SIG-M5 (cell line): ENCODE measurements around the gene KCNB1.

Experiments
- DNase-seq: peaks from one replicate; lab custom pipeline; 2025; lab: John Stamatoyannopoulos, UW

Gene KCNB1

DNA sequence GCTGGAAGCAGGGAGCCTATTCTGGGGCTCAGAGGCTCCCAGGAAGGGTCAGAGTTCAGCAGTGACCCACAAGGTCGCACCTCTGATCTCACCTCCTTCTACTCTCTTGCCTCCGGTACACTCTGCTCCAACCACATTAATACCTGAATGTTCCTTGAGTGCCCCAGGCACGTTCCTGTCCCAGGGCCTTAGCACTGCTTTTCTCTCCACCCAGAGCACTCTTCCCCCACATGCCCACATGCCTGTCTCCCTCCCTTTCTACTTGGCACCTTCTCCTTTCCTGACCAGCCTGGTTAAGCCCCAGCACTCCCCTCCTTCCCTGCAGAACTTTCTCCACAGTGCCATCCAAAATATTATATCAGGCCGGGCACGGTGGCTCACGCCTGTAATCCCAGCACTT, 13.4 kb downstream of the KCNB1 start:
- DNase-seq, result no peak

DNA sequence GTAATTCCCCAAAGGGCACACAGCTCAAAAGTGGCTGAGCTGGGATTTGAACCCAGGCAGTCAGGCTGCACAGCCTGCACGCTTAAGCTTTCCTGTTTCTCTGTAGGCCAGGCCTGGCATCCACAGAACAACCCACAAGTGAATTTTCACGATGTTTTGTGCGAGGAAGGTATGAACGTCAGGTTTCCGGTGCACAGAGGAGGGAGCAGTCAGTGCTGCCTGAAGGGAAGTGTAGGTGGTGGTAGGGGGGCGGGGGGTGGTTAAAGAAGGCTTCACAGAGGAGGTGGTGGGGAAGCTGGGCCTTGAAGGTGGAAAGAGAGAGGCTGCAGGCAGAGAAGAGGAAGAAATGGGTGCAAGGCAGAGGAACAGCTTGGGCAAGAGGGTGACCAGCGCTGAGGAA, 14.1 kb downstream of the KCNB1 start:
- no peak for DNase-seq

DNA sequence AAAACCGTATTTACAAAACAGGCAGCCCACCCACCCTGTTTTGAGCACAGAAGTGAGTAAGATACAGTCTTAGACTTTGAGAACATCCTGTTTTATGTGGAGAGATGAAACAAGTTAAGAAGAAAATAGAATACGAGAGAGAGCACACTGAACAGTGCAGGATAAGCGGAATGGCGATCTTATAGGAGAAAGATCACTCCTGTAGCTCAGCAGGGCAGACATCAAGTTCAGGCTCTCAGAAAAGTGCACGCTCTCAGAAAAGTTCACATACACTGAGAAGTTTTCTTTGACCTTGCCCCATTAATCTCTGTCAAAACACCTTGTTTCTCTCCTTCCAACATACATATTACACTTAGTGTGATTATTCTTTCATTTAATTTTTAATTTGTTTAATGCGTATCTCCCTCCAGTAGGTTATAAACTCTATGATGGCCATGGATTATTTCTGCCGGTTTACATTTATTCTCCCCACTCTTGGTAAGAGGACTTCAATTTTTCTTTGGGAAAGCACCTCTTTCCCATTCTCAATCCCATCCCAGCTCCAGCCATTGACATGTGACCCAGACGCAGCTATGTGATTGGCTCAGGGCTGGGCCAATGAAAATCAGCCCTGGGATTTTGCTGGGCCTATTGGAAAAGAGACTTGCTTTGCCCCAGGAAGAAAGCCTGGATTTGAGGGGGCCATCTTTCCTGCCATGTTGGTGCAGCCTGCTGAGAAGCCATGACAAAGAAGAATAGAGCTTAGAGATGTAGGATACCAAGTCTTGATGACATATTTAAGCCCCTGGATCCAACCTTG, 16.2 kb downstream of the KCNB1 start:
- no peak for DNase-seq

DNA sequence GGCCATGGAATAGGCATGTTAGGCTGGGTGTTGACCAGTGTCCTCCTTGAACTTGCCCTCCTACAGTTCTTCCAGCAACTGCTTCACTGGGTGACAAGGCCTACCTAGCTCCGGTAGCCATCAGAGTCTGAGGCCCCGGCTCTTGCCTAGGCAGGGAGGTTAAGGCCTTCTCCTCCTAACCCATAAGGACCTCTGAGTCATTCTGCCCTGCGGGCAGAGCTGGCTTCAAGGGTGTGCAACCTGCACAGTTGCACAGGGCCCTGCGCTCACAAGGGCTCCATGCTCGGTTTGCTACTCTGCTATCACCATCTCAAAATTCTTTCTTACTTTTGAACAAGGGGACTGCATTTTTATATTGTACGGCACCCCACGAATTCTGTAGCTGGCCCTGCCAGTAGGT, 17.9 kb downstream of the KCNB1 start:
- no peak for DNase-seq

DNA sequence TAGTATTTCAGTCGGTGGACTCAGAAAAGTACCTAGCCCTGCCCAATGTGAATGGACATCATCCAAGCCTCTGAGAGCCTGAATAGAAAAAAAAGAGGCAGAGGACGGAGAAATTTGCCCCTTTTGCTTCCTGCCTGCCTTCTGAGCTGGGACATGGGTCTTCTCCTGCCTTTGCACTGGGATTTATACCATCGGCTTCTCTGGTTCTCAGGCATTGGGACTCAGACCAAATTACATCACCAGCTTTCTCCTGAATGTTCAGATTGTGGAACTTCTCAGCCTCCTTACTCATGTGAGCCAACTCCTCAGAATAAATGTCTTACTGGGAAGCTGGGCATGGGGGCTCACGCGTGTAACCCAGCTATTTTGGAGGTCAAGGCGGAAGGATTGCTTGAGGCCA, 19.8 kb downstream of the KCNB1 start:
- DNase-seq, result no peak

DNA sequence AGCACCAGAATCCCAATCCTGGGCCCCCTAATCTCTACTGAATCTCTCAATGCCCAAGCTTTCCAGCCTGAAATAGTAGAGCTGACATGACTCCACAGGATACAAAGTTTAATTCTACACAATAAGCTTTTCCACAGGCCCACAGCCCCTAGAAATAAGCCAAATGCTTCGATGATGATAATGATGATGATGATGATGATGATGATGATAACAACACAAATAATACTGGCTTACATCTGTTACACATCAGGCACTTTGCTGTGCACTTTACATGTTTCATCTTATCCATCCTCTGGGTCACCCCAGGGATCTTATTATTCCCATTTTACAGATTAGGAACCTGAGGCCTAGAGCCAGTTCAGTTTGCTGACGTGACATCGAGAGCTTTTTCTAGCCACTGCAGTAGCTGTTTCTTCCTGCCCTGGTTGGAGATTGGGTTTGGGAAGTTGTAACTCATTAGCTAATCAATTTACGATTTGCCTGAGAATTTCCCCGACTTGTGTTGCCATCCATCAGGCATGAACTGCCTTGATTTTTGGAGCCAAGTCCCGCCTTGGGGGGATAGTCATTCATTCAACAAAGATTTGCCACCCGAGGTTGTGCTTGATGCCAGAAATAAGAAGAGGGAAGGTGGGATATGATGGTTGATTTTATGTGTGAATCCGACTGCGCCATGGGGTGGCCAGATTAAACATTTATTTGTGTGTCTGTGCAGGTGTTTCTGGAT, 20.4 kb downstream of the KCNB1 start:
- no peak for DNase-seq

DNA sequence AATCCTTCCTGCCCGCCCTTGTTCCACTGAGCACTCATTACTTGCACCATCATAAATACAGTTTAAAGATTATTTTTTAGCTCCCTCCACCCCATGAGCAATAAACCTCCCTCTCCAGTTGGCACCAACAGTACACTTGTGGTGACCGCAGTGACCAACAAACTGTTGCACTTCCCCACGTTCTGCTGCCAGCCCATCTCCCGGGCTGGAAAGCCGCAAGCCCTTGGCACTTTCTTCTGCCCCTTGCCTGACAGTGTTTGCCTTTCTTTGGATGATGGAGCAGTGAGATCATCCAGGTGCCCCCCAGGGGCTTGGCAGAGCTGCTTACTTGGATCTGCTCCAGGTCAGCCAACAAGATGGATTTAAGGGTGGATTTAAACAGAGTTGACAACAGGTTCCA, 21.6 kb downstream of the KCNB1 start:
- no peak for DNase-seq

DNA sequence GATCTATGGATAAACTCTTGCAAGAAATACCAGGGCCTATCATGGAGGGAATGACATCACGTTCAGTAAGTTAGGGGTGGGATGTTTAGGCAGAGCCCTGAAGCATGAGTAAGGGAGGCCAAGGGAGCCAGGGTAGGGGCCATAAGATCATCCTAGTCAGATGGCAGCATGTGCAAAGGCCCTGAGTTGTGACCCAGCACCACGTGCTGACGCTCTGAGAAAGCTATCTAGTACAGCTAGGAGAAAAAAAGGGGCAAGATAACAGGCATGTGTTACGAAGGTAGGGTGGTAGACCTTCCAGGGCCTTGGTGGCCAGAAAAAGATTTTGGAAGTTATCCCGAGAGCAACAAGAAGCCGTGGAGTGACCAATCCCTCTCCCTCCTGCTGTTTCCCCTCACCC, 22.3 kb downstream of the KCNB1 start:
- DNase-seq, result no peak

DNA sequence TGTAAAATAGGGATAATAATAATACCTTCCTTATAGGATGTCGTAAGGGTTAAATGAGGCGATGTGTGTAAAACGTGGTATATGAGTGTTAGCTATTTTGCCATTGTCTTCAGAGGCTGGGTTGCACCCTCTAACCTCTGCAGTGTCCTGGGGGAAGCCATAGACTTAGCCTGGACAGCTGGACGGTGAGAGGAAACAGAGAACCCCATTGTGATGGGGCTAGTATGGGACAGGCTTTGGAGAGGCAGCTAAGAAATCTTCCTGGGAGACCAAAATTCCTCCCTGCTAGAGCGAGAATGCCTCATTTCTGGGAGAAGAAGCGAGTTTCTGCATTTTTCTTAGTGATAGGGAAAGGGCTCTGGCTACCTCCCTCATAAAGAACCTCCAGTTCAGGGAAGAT, 22.8 kb downstream of the KCNB1 start:
- DNase-seq, result no peak

DNA sequence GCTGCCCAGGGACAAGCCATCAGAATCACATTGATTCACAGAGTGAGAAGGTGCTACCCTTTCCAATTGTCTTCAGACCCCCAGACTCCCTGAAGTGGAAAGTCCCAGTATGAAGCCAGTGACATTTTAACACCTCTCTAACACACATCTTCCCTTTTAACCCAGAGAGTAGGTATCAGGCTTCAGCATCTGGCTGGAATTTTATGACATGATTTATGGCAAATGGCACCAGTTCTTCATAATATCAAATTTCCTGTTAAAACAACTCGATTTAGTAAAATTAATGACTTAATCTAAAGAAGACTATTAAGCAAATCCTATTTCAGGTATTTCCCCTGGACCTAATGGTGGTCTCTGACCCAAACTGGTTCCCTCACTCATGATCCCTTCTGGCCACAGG, 25.0 kb downstream of the KCNB1 start:
- DNase-seq, result no peak

DNA sequence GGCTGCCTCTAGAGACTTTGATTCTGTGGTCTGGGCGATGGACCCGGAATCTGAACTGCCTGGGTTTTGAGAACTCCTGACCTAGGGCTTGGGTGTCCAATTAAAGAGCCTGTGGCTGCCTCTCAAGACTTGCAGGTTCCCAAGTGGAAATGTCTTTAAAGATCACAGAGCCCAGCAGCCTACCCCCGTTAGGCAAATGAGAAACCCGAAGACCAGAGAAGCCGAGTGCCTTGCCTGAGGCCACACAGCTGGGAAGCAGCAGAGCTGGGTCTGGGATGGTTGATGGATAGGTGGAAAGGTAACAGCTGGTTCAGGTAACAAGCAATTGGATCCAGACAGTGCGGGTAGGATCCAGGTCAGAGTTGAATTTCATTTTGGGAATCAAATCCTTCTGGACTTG, 25.8 kb downstream of the KCNB1 start:
- DNase-seq, result no peak

DNA sequence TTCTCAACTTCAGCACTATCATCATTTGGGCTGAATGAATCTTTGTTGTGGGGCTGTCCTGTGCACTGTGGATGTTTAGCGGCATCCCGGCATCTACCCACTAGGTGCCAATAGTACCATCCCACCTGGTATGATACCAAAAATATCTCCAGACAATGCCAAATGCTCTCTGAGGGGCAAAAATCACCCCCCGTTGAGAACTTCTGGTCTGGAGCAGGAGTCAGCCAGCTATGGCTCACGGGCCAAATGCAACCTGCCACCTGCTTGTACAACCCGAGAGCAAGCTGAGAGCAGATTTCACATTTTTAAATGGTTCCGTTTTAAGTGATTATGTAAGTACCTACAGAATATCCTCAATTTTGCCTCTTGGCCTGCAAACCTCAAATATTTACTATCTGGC, 26.8 kb downstream of the KCNB1 start:
- DNase-seq, result no peak

DNA sequence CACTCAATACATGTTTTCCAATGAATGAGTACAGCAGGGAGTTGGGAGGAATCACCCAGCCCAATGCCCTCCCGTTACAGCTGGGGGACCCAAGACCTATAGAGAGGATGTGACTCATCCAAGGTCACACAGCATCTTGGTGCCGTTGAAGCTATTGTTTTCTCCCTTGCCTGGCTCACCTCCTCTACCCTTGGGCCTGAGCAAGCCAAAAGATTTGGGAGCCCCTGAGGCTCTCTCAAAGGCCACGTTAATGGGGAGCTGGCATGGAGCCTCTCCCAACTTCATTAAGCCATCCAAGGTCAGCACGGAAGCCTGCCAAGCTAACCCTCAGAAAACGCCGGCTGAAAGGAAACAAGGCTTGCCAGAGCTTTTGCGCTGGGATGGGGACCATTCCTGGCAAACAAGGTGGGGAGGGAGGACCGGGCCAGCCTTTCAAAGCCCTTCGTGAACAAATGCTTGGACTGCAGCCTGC, 30.4 kb downstream of the KCNB1 start:
- DNase-seq, result no peak

DNA sequence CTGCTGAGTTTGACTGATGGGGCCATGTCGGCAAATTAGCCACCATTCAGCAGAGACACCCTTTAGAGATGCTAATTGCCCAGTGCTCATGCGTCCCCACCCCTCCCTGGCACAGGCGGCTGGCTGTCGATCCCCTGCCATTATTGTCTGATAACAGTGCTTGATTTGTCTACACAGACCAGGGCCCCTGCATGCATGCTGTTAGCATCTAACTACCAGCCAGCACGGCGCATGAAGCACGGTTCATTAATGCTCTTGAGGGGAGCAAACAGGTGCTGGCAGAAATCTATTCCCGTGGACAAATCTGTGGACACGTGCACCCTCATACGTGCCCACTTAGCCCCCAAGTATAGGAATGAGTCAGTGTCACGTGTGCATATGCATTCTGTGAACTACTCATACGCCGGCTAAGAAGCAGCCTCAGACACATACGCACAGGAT, 32.2 kb downstream of the KCNB1 start:
- DNase-seq, result no peak

DNA sequence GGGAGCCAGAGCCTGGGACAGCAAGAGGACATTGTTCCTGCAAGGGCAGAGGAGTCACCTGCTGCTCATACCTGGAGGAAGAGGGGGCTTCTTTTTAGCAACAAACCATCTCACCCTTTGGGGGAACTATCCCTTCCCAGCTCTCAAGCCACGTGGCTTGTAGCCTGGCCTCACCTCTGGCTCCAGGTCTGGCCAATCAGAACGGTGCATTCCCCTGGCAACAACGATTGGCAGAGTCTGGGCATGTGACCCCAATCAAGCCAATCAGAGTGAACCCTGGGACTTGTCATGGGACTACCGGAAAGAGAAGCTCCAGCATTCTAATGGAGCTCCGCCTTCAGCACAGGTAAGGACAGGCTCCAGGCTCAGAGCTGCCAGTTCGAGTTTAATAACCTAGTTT, 33.6 kb downstream of the KCNB1 start:
- no peak for DNase-seq

DNA sequence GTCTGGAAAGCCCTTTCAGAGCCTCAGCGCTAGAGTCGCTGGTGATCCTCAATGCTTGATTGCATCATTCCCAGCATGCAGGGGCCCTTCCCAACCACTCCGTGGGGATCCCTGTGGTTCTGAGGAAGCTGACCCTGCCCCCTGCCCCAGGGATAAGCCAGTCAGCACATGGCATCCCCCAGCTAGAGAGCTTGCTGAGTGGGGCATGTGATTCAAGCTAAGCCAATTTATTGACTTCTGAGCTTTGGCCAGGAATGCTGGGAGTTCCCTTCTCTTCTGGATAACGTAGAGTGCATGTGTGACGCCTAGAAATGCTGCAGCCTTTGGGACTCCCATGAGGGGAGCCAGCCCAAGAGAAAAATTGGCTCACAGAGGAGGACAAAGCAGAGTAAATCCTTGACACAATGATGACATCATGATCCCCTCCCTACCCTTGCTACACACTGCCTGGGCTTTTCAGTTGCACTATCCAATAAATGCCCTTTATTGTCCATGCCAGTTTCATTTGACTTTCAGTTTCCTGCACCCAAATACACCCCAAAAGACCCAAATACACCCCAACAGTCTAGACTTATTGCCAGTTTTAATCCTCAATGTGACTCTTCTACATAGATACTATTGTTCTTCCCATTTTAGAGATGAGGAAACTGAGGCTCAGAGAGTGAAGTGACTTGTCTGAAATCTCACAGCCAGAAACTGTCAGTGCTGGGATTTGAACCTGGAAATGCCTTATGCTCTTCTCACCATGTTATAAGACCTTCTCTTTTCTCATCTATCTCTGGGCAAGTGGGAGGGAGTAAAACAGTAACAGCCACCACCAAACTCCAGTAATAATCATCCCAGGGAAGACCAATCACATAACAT, 34.3 kb downstream of the KCNB1 start:
- DNase-seq, result no peak

DNA sequence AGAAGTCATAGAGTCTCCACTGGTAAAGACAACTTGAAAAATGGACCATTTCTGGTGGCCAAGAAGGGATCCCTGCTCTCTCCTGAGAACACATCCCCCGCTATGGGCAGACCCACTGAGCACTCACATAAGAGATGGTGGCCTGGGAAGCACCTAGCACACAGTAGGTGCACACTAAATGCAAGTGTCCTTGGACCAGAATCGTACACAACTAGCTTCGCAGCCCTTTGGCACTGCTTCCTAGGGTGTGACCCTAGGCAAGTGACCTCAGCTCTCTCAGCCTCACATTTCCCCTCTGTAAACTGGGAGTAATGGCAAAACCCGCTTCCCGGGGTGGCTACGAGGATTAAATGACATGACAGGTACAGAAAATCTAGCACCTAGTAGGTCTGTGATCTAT, 35.1 kb downstream of the KCNB1 start:
- DNase-seq, result no peak

DNA sequence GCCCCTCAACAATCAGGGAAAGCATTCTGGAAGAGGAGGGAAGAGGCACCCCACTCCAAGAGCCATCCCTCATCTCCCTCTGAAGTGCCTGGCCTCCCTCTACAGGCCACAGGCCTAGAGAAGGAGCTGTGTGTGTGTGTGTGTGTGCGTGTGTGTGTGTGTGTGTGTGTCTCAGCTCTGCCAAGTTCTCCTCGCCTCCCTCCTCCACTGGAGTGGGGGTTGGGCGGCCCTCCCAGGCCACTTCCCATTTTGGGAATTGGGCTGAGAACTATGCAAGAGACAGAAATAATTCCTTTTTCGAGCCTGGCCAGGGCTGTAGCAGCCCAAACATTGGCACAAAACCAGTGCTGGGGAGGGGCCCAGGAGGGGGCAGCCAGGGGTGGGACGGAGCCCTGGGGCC, 35.7 kb downstream of the KCNB1 start:
- no peak for DNase-seq

DNA sequence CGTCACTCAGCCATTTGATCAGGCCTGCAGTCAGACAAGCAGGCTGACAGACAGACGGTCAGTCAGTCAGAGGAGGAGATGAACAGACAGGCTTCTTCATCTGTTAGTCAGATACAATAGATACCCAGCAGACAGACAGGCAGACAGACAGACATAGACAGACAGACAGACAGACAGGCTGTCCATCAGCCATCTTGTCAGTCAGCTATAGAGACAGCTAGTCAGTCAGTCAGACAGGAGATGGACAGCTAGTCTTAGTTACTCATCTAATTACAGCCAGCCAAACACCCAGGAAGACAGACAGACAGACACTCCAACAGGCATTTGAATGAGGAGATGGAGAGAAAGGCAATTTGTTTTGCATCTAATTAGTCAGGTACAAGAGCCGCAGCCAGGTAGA, 36.4 kb downstream of the KCNB1 start:
- DNase-seq, result no peak

DNA sequence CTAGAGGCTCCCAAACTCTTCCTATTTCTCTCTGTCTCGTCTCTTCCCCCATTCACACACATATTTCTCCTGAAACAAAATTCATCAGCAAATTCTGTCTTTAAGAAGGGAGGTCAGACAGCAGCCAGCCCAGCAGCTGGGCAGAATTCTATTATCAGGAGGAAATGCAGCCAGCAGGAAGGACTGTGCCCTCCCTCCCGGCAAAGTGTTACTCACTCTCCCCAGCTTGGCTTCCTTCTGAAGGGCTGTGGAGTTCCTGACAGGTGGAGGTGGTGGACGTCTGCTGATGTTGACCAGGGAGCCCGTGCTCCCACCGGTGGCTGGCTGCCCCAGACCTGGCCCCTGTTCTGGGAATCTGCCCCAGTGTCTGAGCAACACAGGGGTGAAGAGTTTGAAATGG, 37.3 kb downstream of the KCNB1 start:
- DNase-seq, result no peak

DNA sequence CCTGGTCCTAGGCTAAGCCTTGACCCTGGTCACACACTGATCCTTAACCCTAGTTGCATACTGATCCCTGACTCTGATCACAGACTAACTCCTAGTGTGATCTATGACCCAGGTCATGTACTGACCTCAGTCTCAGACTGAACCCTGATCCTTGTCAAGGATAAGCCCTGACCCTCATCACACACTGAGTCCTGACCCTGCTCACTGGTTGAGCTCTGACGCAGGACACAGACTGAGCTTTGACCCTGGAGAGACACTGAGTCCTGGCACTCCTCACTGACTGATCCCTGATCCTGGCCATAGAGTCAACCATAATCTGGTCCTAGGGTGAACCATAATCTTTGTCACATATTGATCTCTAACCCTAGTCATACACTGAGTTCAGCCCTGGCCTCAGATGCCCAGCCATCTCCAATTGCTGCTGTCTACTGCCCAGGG, 37.9 kb downstream of the KCNB1 start:
- no peak for DNase-seq

DNA sequence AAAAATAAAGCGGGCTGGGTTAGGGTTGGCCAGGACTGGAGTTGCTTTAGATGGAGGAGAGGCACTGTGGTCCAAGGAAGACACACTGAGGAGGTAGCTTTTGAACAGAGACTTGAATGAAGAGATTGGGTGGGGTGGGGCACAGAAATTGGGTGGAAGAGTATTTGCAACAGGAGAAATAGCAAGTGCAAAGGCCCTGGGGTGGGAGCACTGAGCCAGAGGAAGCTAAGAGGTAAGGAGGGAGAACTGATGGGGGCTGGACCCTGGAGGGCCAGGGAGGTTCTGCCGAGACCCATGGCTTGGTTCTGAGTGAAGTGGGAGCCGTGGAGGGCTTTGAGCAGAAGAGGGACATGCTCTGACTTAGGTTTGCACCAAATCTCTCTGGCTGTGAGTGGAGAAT, 45.4 kb downstream of the KCNB1 start:
- DNase-seq, result no peak

DNA sequence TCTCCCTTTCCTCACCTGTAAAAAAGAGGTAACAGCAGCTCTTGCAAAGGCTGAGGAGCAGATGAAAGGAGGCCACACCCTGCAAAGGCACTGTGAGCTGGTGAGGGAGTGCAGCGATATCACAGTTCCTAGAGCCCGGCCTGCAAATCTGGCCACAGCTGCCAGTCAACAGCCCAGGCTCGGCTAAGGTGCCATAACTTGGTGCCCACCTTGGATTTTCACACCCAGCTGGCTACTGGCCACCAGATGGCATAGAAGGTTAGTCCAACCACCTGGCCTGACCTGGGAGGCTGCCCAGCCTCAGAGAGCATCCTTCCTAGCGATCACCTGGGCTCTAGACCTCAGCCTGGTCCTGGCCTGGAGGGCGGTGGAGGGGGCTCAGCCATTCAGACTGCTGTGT, 46.8 kb downstream of the KCNB1 start:
- DNase-seq, result no peak
